Measurements from ENCODE around the gene TMEM242. TPM values are rescaled to one million over a fixed set of nuclear protein-coding genes. Genes with fewer than 3 reads are reported as not detected.
A peak's percentile ranks its signal among the peaks of the same experiment; 100 is the strongest.

TMEM242 gene
- total and polyA plus RNA-seq, 7 donors: 7.8 to 14.8 (median 14.0) TPM

DNA sequence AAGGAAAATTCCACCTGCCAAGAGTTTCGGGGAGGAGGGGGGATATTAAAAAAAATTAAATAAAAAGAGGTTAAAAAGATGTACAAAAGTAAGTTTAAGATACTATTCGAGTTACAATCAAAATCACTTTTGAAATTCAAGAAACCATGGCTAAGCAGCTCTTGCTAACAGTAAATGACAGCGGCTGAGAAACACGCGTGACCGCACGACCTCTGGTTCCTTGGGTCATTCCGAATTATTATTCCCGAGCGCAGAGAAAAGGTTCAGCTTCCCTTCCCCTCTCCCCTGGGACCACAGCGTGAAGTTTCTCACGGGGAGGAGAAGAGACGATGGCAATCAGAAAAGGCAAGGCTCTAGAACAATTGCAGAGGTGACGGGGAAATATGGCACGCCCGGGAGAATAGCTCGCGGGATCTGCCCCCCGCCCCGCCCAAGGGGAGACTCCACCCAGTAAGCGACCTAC is 496 bp downstream of the TMEM242 start:
- TF ChIP-seq, protein P1, sequence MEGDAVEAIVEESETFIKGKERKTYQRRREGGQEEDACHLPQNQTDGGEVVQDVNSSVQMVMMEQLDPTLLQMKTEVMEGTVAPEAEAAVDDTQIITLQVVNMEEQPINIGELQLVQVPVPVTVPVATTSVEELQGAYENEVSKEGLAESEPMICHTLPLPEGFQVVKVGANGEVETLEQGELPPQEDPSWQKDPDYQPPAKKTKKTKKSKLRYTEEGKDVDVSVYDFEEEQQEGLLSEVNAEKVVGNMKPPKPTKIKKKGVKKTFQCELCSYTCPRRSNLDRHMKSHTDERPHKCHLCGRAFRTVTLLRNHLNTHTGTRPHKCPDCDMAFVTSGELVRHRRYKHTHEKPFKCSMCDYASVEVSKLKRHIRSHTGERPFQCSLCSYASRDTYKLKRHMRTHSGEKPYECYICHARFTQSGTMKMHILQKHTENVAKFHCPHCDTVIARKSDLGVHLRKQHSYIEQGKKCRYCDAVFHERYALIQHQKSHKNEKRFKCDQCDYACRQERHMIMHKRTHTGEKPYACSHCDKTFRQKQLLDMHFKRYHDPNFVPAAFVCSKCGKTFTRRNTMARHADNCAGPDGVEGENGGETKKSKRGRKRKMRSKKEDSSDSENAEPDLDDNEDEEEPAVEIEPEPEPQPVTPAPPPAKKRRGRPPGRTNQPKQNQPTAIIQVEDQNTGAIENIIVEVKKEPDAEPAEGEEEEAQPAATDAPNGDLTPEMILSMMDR (IDR thresholded peaks at IDR 0.05): no peak
- Histone ChIP-seq H3K36me3 (ENCODE audit: insufficient read depth in 1 of 2, low read depth in 1 of 2) (peaks cover 0 to 44% of the 10 kb centered on the region in 2 donors), H3K4me3 (peak overlapping the region; percentile 78), H3K9me3 (no peaks in the 10 kb centered on the region), H3K27ac (peak overlapping the region; percentile 99), H3K4me1 (peaks cover 37% of the 10 kb centered on the region), H3K27me3 (ENCODE audit: insufficient read depth in 3 of 3, low read length in 2 of 3) (no peaks in the 10 kb centered on the region)
- peak in 2 of 4 donors; percentile 84 to 91 for ATAC-seq
- DNase-seq: peak in 1 of 2 donors; percentile 87
- WGBS, 3 donors: 0 to 2% (median 1%) methylated on average over 21 of the region's 21 CpGs
- intact Hi-C loops (cut with DNase I): loop anchor here (2.0 to 5.0 kb wide), 3 partner anchors 58 to 109 kb away; partner anchors contain the start of gene ZDHHC14 (in 2 of the 2)

DNA sequence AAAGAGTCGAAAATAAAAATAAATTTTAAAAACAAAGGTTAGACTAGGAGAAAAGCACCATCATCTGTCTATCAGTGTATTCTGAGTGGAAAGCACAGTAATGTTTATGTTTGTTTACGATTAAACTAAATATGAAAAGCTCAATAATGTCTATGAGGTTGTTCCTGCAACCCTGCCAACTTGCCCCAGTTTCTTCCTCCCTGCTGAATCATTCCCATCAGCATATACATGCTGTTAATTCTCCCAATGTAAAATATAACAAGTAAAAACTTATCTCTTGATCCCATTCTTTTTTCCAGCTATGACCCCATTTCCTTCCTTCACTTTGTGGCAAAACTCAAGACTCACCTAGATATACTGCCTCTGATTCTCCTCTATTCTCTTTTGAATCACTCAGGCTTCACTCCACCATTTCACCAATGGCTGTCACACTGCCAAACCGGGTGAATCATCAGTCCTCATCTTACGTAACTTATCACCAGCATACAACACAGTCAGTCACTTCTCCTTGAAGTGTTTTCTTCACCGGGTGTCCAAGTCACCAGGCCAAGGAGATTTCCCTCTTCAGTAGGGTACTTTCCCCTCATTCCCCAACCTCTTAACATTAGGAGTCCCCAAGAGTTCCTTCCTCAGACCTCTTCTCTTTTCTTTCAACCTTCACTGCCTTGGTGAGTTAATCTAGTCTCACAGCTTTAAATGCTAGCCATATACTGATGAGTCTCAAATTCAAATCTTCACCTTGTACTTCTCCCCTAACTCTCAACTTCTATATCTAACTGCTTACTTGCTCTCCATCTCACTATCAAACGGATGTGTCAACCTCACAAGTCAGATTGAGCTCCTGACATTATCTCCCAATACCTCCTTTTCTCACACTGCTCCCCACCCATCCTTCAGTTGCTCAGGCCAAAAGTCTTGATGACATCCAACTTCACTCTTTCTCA is 6.2 kb downstream of the TMEM242 start:
- intact Hi-C loops (cut with DNase I): loop anchor here (5.0 kb wide), 3 partner anchors 275 to 370 kb away; no protein-coding TSS in a partner anchor
- Histone ChIP-seq H3K27me3 (ENCODE audit: insufficient read depth in 3 of 3, low read length in 2 of 3) (no peaks in the 10 kb centered on the region), H3K36me3 (ENCODE audit: insufficient read depth in 1 of 2, low read depth in 1 of 2) (peaks cover 0 to 70% of the 10 kb centered on the region in 2 donors), H3K9me3 (no peaks in the 10 kb centered on the region), H3K27ac (peak overlapping the region; percentile 90), H3K4me1 (peaks cover 38% of the 10 kb centered on the region), H3K4me3 (peak overlapping the region; percentile 17)
- DNase-seq: peak; percentile 85 to 86
- peak; percentile 88 to 95 (median 92) for ATAC-seq
- TF ChIP-seq, protein P1 (IDR thresholded peaks at IDR 0.05): no peak
- WGBS, 3 donors: 41 to 50% (median 42%) methylated on average over 6 of the region's 6 CpGs

DNA sequence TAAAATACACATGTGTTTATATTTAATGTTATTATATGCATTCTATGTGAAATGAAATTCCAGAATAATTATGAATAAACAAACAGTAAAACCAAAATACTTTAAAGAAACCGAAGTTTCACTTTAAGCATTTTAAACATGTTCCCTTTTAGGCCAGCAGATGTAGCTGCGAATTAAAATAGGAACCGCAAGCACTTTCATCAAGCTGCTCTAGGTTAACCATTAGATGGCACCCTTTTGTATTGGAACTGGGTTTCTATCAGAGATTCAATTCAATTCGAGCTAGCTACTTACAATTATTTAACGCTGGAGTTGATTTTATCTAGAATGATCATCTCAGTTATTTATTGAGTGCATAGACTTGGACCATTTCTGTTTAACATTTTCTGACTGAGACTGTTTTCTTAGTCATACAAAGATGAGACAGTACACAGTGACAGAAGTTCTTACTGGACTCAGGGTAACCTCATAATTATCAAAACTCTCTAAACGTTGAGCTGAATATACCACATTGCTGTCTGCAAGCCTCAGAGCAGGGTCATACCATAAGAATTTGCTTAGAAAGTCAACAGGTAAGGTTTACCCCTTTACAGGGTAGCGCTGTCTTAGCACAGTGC is 8.5 kb downstream of the TMEM242 start:
- no peaks in the 10 kb centered on the region for H3K9me3 ChIP-seq
- peaks cover 0 to 50% of the 10 kb centered on the region in 2 donors for H3K36me3 ChIP-seq (ENCODE audit: insufficient read depth in 1 of 2, low read depth in 1 of 2)
- intact Hi-C loops (cut with DNase I): loop anchor here (2.0 to 5.0 kb wide), 5 partner anchors 277 to 372 kb away; no protein-coding TSS in a partner anchor
- ATAC-seq: peak; percentile 52 to 77 (median 62)
- H3K27me3 ChIP-seq (ENCODE audit: insufficient read depth in 3 of 3, low read length in 2 of 3): no peaks in the 10 kb centered on the region
- TF ChIP-seq, protein P1 (IDR thresholded peaks at IDR 0.05): peak; percentile 82
- no peak overlapping the region for H3K4me3 ChIP-seq
- peak overlapping the region; percentile 69 for H3K27ac ChIP-seq
- DNase-seq: no peak
- WGBS, 3 donors: 12 to 25% (median 18%) methylated on average over 7 of the region's 7 CpGs
- peaks cover 32% of the 10 kb centered on the region for H3K4me1 ChIP-seq

DNA sequence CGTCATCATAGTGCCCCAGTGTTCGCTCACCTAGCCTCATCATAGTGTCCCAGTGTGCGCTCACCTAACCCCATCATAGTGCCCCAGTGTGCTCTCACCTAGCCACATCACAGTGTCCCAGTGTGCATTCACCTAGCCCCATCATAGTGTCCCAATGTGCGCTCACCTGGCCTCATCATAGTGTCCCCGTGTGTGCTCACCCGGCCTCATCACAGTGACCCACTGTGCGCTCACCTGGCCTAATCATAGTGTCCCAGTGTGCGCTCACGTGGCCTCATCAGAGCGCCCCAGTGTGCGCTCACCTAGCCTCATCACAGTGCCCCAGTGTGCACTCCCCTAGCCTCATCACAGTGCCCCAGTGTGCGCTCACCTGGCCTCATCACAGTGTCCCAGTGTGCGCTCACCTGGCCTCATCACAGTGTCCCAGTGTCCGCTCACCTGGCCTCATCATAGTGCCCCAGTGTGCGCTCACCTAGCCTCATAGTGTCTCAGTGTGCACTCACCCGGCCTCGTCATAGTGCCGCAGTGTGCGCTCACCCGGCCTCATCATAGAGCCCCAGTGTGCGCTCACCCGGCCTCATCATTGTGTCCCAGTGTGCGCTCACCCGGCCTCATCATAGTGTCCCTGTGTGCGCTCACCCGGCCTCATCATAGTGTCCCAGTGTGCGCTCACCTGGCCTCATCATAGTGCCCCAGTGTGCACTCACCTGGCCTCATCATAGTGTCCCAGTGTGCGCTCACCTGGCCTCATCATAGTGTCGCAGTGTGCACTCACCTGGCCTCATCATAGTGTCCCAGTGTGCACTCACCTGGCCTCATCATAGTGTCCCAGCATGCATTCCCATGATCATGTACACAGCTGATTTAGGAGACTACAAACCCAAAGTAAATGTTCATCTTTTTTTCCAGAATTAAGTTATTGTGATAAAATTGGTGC is 9.5 kb downstream of the TMEM242 start:
- Histone ChIP-seq H3K36me3 (ENCODE audit: insufficient read depth in 1 of 2, low read depth in 1 of 2) (peaks cover 0 to 41% of the 10 kb centered on the region in 2 donors), H3K27me3 (ENCODE audit: insufficient read depth in 3 of 3, low read length in 2 of 3) (no peaks in the 10 kb centered on the region), H3K4me1 (peaks cover 32% of the 10 kb centered on the region), H3K27ac (no peak overlapping the region), H3K4me3 (no peak overlapping the region), H3K9me3 (no peaks in the 10 kb centered on the region)
- WGBS, 3 donors: 87 to 88% (median 87%) methylated on average over 29 of the region's 29 CpGs
- ATAC-seq: no peak
- no peak for DNase-seq
- TF ChIP-seq, protein P1 (IDR thresholded peaks at IDR 0.05): no peak
- intact Hi-C loops (cut with DNase I): loop anchor here in 1 of 2 donors (2.0 kb wide), 2 partner anchors 283 to 353 kb away; no protein-coding TSS in a partner anchor
